WERI-Rb-1 (cell line): ENCODE results near the gene SYNE3.

Source experiments
- DNase-seq: peaks from one replicate; pipeline ENCODE4 v3.0.0-alpha.2; 2020
- H3K27ac ChIP-seq: fragments of 250-450 bp; sonication (Bioruptor Pico); 2 replicates; pipeline ENCODE4 v1.5.1; 2020; ENCODE audit warnings: mild to moderate bottlenecking, moderate library complexity
- H3K27me3 ChIP-seq: fragments of 250-450 bp; sonication (Bioruptor Pico); 2 replicates; pipeline ENCODE4 v1.5.1; 2021; ENCODE audit warnings: mild to moderate bottlenecking, low read depth, moderate library complexity; ENCODE audit not compliant: insufficient read depth, severe bottlenecking
- H3K36me3 ChIP-seq: fragments of 250-450 bp; sonication (Bioruptor Pico); 2 replicates; pipeline ENCODE4 v1.5.1; 2020; ENCODE audit warnings: mild to moderate bottlenecking, moderate library complexity
- H3K4me3 ChIP-seq: 2 replicates; pipeline ENCODE4 v1.5.1; 2011; ENCODE audit warnings: low read depth, mild to moderate bottlenecking, control low read depth, low read length
- H3K9me3 ChIP-seq: fragments of 250-450 bp; sonication (Bioruptor Pico); 2 replicates; pipeline ENCODE4 v1.5.1; 2021; ENCODE audit warnings: mild to moderate bottlenecking, moderate library complexity; ENCODE audit not compliant: severe bottlenecking
- TF ChIP-seq, protein P1 (sequence below): IDR thresholded peaks from 2 replicates; pipeline ENCODE4 v1.5.1; 2011; ENCODE audit warnings: low read depth, mild to moderate bottlenecking, control low read depth, inconsistent platforms, low read length

SYNE3 gene, protein sequence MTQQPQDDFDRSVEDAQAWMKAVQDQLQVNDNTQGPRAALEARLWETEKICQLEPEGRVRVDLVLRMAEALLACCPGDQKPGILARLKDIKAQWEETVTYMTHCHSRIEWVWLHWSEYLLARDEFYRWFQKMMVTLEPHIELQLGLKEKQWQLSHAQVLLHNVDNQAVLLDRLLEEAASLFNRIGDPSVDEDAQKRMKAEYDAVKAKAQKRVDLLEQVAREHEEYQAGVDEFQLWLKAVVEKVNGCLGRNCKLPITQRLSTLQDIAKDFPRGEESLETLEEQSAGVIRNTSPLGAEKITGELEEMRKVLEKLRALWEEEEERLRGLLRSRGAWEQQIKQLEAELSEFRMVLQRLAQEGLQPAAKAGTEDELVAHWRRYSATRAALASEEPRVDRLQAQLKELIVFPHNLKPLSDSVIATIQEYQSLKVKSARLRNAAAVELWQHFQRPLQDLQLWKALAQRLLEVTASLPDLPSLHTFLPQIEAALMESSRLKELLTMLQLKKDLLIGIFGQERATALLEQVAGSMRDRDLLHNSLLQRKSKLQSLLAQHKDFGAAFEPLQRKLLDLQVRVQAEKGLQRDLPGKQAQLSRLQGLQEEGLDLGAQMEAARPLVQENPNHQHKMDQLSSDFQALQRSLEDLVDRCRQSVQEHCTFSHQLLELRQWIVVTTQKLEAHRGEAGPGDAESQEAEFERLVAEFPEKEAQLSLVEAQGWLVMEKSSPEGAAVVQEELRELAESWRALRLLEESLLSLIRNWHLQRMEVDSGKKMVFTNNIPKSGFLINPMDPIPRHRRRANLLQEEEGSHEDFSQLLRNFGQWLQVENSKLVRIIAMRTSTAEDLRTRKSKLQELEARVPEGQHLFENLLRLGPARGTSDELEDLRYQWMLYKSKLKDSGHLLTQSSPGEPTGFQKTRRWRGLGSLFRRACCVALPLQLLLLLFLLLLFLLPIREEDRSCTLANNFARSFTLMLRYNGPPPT

GRCh38 chr14:95516554-95517181, at the start of gene SYNE3:
Gene SYNE3 (minus strand): TSS chr14:95516650. CDS start chr14:95475821, 40,829 bp downstream.
- Histone ChIP-seq H3K27me3 (no peaks in the 10 kb centered on the region), H3K4me3 (peak within 1 kb of the TSS; percentile 52), H3K27ac (no peak within 1 kb of the TSS), H3K36me3 (no peaks in the 10 kb centered on the region), H3K9me3 (no peaks in the 10 kb centered on the region)
- DNase-seq: no peak
- TF ChIP-seq, protein P1, sequence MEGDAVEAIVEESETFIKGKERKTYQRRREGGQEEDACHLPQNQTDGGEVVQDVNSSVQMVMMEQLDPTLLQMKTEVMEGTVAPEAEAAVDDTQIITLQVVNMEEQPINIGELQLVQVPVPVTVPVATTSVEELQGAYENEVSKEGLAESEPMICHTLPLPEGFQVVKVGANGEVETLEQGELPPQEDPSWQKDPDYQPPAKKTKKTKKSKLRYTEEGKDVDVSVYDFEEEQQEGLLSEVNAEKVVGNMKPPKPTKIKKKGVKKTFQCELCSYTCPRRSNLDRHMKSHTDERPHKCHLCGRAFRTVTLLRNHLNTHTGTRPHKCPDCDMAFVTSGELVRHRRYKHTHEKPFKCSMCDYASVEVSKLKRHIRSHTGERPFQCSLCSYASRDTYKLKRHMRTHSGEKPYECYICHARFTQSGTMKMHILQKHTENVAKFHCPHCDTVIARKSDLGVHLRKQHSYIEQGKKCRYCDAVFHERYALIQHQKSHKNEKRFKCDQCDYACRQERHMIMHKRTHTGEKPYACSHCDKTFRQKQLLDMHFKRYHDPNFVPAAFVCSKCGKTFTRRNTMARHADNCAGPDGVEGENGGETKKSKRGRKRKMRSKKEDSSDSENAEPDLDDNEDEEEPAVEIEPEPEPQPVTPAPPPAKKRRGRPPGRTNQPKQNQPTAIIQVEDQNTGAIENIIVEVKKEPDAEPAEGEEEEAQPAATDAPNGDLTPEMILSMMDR: no peak

GRCh38 chr14:95564060-95564459, 47.6 kb upstream of the SYNE3 start:
- Histone ChIP-seq H3K4me3 (no peak overlapping the region), H3K27ac (no peak overlapping the region), H3K9me3 (no peaks in the 10 kb centered on the region), H3K27me3 (no peaks in the 10 kb centered on the region), H3K36me3 (no peaks in the 10 kb centered on the region)
- DNase-seq: no peak
- TF ChIP-seq, protein P1: no peak

DNA sequence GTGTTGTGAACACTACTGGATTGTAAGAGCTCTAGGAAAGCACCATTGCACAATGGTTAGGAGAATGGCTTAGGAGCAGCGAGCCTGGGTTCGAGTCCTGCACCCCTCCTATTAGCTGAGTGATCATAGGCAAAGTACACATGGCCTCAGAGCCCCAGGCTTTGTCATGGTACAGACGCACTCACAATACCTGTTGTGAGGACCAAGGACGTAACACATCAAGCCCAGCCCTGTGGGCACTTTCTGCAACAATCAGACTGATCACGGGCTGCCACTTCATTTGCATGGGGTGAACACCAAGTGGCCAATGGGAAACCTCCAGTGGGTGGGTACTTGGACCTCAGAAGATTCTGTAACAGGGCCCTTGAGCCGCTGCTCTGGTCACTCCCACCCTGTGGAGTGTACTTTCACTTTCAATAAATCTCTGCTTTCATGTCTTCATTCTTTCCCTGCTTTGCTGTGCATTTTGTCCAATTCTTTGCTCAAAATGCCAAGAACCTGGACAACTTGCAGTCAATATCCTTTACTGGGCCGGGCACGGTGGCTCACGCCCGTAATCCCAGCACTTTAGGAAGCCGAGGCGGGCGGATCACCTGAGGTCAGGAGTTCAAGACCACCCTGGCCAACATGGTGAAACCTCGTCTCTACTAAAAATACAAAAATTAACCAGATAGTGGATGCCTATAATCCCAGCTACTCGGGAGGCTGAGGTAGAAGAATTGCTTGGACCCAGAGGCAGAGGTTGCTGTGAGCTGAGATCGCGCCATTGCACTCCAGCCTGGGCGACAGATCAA, 46.6 kb upstream of the SYNE3 start:
- no peaks in the 10 kb centered on the region for H3K9me3 ChIP-seq
- TF ChIP-seq, protein P1: no peak
- no peak for DNase-seq
- H3K4me3 ChIP-seq: no peak overlapping the region
- no peaks in the 10 kb centered on the region for H3K36me3 ChIP-seq
- H3K27ac ChIP-seq: no peak overlapping the region
- no peaks in the 10 kb centered on the region for H3K27me3 ChIP-seq

- peak; percentile 92 for DNase-seq
- no peak overlapping the region for H3K4me3 ChIP-seq
- no peaks in the 10 kb centered on the region for H3K36me3 ChIP-seq
- TF ChIP-seq, protein P1: peak; percentile 94
- no peak overlapping the region for H3K27ac ChIP-seq
- no peaks in the 10 kb centered on the region for H3K9me3 ChIP-seq
- no peaks in the 10 kb centered on the region for H3K27me3 ChIP-seq
Measured at GRCh38 chr14:95561001-95561412, 44.6 kb upstream of the SYNE3 start.

DNA sequence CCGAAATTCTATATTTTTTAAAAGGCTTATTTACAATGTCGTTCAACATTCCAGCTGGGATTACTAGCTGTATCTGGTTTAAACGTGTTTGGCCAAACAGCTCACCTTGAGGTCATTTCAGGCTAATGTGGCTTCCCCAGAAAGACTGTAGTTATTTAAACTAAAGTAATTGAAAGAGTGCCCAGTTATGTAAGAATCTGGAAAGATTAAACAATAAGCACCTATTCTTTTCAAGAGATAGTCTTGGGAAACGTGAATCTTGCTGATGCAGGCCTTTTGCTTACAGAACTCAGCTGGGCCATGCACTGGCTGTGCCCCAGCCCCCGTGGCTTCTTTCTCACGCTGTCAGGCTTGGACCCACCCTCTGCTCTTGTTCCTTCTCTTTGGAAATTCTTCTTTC, 42.8 kb upstream of the SYNE3 start:
- Histone ChIP-seq H3K4me3 (no peak overlapping the region), H3K9me3 (no peaks in the 10 kb centered on the region), H3K27me3 (no peaks in the 10 kb centered on the region), H3K36me3 (no peaks in the 10 kb centered on the region), H3K27ac (no peak overlapping the region)
- TF ChIP-seq, protein P1: no peak
- no peak for DNase-seq
